Myocyte (in vitro differentiated cells): Measurements from ENCODE around the gene ICE1. TPM values are rescaled to one million over a fixed set of nuclear protein-coding genes. Genes with fewer than 3 reads are reported as not detected.
A peak's percentile ranks its signal among the peaks of the same experiment; 100 is the strongest.
"Not testable (repeated sequence)": the region's sequence is repeated elsewhere in the genome, so short reads cannot be mapped to it uniquely, and the experiment has no call there.

ENCODE experiments used
- DNase-seq: peaks from one replicate; pipeline ENCODE4 v3.0.0-alpha.2; 2012; ENCODE audit warnings: low read depth
- total RNA-seq: library from RNA; depleted of rRNA; stranded (reverse); fragments of >200 nt; gene quantifications from 2 replicates; pipeline ENCODE4 v1.2.3, GENCODE V29; 2014

ICE1 gene
- total RNA-seq, 1 donor from 2014 or later: 29.4 TPM

- DNase-seq: peak; percentile 87
Observed at GRCh38 chr5:5487585-5488360, 65.3 kb downstream of the ICE1 start.

- peak; percentile 41 for DNase-seq
Observed at GRCh38 chr5:5490774-5491347, 68.4 kb downstream of the ICE1 start.

GRCh38 chr5:5492087-5492933 is 69.8 kb downstream of the ICE1 start:
- DNase-seq: peak; percentile 66

GRCh38 chr5:5492934-5493271 is 70.4 kb downstream of the ICE1 start:
- not testable (repeated sequence) for DNase-seq

- DNase-seq: no peak
Observed at GRCh38 chr5:5494489-5495402, 72.3 kb downstream of the ICE1 start.

GRCh38 chr5:5497152-5497788 is 74.8 kb downstream of the ICE1 start:
- peak; percentile 56 for DNase-seq

GRCh38 chr5:5499442-5499841 is 77.0 kb downstream of the ICE1 start:
- no peak for DNase-seq

- DNase-seq: no peak
Observed at GRCh38 chr5:5504325-5504724, 81.8 kb downstream of the ICE1 start.

GRCh38 chr5:5505815-5506214 is 83.3 kb downstream of the ICE1 start:
- DNase-seq: no peak

- DNase-seq: no peak
Observed at GRCh38 chr5:5508391-5508790, 85.9 kb downstream of the ICE1 start.

GRCh38 chr5:5511904-5512416 is 89.5 kb downstream of the ICE1 start:
- DNase-seq: no peak

GRCh38 chr5:5512543-5512942 is 90.1 kb downstream of the ICE1 start:
- no peak for DNase-seq

- not testable (repeated sequence) for DNase-seq
Observed at GRCh38 chr5:5520622-5521021, 98.1 kb downstream of the ICE1 start.

- DNase-seq: no peak
Observed at GRCh38 chr5:5521029-5521428, 98.6 kb downstream of the ICE1 start.

- DNase-seq: no peak
Observed at GRCh38 chr5:5521478-5521877, 99.0 kb downstream of the ICE1 start.

- DNase-seq: no peak
Observed at GRCh38 chr5:5522336-5522735, 99.9 kb downstream of the ICE1 start.

GRCh38 chr5:5523066-5523505 is 100.6 kb downstream of the ICE1 start:
- peak; percentile 37 for DNase-seq

- DNase-seq: no peak
Observed at GRCh38 chr5:5524327-5524726, 101.8 kb downstream of the ICE1 start.

- no peak for DNase-seq
Observed at GRCh38 chr5:5531371-5531770, 108.9 kb downstream of the ICE1 start.
